ENCODE data around the gene MAL. TPM values are rescaled to one million over a fixed set of nuclear protein-coding genes. Genes with fewer than 3 reads are reported as not detected.

Gene MAL
- total RNA-seq, 1 experiment from 2014 or later, result 1.6 TPM

- Histone ChIP-seq H2AFZ (ENCODE audit: low read length) (no peak overlapping the region), H3K9me2 (replicated peaks; ENCODE audit: low read length) (no peaks in the 10 kb centered on the region)
- POLR2A ChIA-PET (ENCODE audit: unreplicated experiment), result no interaction called here
Observed at GRCh38 chr2:95099910-95100309, 74.4 kb downstream of the MAL start.

More at GRCh38 chr2:95099910-95100309, 74.4 kb downstream of the MAL start:
- Histone ChIP-seq H3K4me3 (ENCODE audit: low read length) (no peak overlapping the region), H3K9me3 (ENCODE audit: low read length) (no peaks in the 10 kb centered on the region), H3F3A (ENCODE audit: low read length, unreplicated experiment) (no peaks in the 10 kb centered on the region), H3K27ac (ENCODE audit: low read length) (no peak overlapping the region), H3K4me2 (ENCODE audit: low read length) (no peak overlapping the region), H3K9ac (ENCODE audit: low read length) (no peak overlapping the region), H3K27me3 (ENCODE audit: low read length) (no peaks in the 10 kb centered on the region), H3K4me1 (ENCODE audit: insufficient read depth, low read length) (no peaks in the 10 kb centered on the region), H3K36me3 (ENCODE audit: low read depth, low read length) (peaks cover 52% of the 10 kb centered on the region), H4K20me1 (ENCODE audit: low read length) (no peaks in the 10 kb centered on the region; the same call in 1 of the 2 replicates), H3K79me2 (ENCODE audit: low read length) (peaks cover 8% of the 10 kb centered on the region)
- CTCF ChIA-PET, result no interaction called here
- intact Hi-C loops (cut with micrococcal nuclease), result no loop called here
- BruUV-seq (replicated peaks), result no TSS peak
- TF ChIP-seq EZH2 (IDR thresholded peaks at IDR 0.05; ENCODE audit: low read length, unreplicated experiment) (no peak), EZH2phosphoT487 (IDR thresholded peaks at IDR 0.05; ENCODE audit: borderline replicate concordance, low read length) (no peak), CTCF (conservative IDR thresholded peaks at IDR 0.05; ENCODE audit: low read depth, low read length) (no peak)
- DNase-seq, result no peak
- ATAC-seq, result no peak

Other genes with a start within 250 kb of the MAL start
- not detected in 2 replicates for gene TEKT4, start 154.3 kb upstream of the MAL start, total RNA-seq (2014; rRNA removed)
- gene MRPS5, start 96.1 kb downstream of the MAL start, total RNA-seq (2014; rRNA removed), result 107 and 136 TPM in 2 replicates
- gene ZNF514, start 134.1 kb downstream of the MAL start, total RNA-seq (2014; rRNA removed), result 5.8 and 6.6 TPM in 2 replicates
- 1.4 and 3.1 TPM in 2 replicates for gene ZNF2, start 140.1 kb downstream of the MAL start, total RNA-seq (2014; rRNA removed)
- not detected in 2 replicates for gene ZNF892, start 181.8 kb downstream of the MAL start, total RNA-seq (2014; rRNA removed)
- gene PROM2, start 248.7 kb downstream of the MAL start, total RNA-seq (2014; rRNA removed), result 64.2 and 77.8 TPM in 2 replicates